GM19455 (cell line): Measurements from ENCODE around the gene AFTPH.
A peak's percentile ranks its signal among the peaks of the same experiment; 100 is the strongest.

Experiments
- ATAC-seq: cut with Tn5 transposase; IDR thresholded peaks from one replicate; pipeline ENCODE4 v1.9.1; 2021; ENCODE audit not compliant: unreplicated experiment

Gene AFTPH

GRCh38 chr2:64609227-64609941 is 85.3 kb downstream of the AFTPH start:
- peak; percentile 41 for ATAC-seq

GRCh38 chr2:64609942-64610281 is 85.8 kb downstream of the AFTPH start:
- no peak for ATAC-seq

GRCh38 chr2:64610316-64610855 is 86.3 kb downstream of the AFTPH start:
- ATAC-seq: no peak

- no peak for ATAC-seq
These were observed 88.6 kb downstream of the AFTPH start for GRCh38 chr2:64612575-64613195.

GRCh38 chr2:64613276-64613675 is 89.1 kb downstream of the AFTPH start:
- ATAC-seq: no peak

- no peak for ATAC-seq
These were observed 91.2 kb downstream of the AFTPH start for GRCh38 chr2:64615192-64615763.

GRCh38 chr2:64615844-64616536 is 91.9 kb downstream of the AFTPH start:
- no peak for ATAC-seq

- no peak for ATAC-seq
These were observed 93.6 kb downstream of the AFTPH start for GRCh38 chr2:64617631-64618151.

- no peak for ATAC-seq
These were observed 96.5 kb downstream of the AFTPH start for GRCh38 chr2:64620661-64621060.

GRCh38 chr2:64622443-64623241 is 98.5 kb downstream of the AFTPH start:
- no peak for ATAC-seq

GRCh38 chr2:64623242-64623850 is 99.2 kb downstream of the AFTPH start:
- no peak for ATAC-seq

GRCh38 chr2:64624108-64624610 is 100.0 kb downstream of the AFTPH start:
- ATAC-seq: no peak

- ATAC-seq: no peak
These were observed 100.7 kb downstream of the AFTPH start for GRCh38 chr2:64624862-64625261.

GRCh38 chr2:64625299-64626145 is 101.4 kb downstream of the AFTPH start:
- ATAC-seq: no peak

- no peak for ATAC-seq
These were observed 102.2 kb downstream of the AFTPH start for GRCh38 chr2:64626146-64626809.

GRCh38 chr2:64626963-64627760 is 103.0 kb downstream of the AFTPH start:
- ATAC-seq: no peak
